ENCODE measurements around the gene CTNND2.

DNA sequence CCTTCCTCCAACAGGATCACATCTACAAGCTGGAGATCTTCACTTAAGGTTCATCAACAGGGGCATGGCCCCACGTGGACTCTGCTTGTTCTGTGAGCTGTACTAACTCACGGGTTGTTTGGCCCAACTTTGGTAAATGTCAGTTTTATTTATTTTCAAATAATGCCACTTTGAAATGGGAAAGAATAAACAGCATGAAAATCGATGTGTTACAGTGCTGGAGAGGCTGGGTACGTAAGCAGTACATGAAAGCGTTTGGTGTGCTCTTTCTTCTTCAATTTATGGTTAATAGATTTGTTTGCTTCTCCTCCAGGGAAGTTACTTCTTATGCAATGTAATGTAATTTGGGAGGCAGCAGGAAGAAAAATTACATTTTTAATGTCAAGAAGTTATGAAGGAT, 753.3 kb downstream of the CTNND2 start:
- no peak for TF ChIP-seq CTCF (IDR thresholded peaks at IDR 0.05)
- no peak for TF ChIP-seq EZH2phosphoT487 (IDR thresholded peaks at IDR 0.05)
- TF ChIP-seq EZH2 (IDR thresholded peaks at IDR 0.05), result no peak
